Mucosa of rectum (tissue), 2 donors: Measurements from ENCODE around the gene SLC35B1.
A peak's percentile ranks its signal among the peaks of the same experiment; 100 is the strongest.

Experiments
- H3K27ac ChIP-seq, 2 donors: one replicate each; pipeline ENCODE4 v1.7.0; 2013; ENCODE audit warnings: inconsistent platforms in 2 of 2, low read depth in 2 of 2, low read length in 2 of 2
- H3K27me3 ChIP-seq, 2 donors: one replicate each; pipeline ENCODE4 v1.7.0; 2013; ENCODE audit warnings: low read length in 2 of 2; ENCODE audit not compliant: control insufficient read depth in 2 of 2, insufficient read depth in 2 of 2
- H3K36me3 ChIP-seq, 2 donors: one replicate each; pipeline ENCODE4 v1.7.0; 2013; ENCODE audit warnings: low read length in 2 of 2; ENCODE audit not compliant: control insufficient read depth in 2 of 2, insufficient read depth in 2 of 2
- H3K4me1 ChIP-seq, 2 donors: one replicate each; pipeline ENCODE4 v1.7.0; 2013; ENCODE audit warnings: low read length in 2 of 2, mild to moderate bottlenecking in 1 of 2; ENCODE audit not compliant: control insufficient read depth in 2 of 2, insufficient read depth in 2 of 2
- H3K4me3 ChIP-seq, 2 donors: one replicate each; pipeline ENCODE4 v1.7.0; 2013; ENCODE audit warnings: low read length in 2 of 2
- H3K9ac ChIP-seq, 2 donors: one replicate each; pipeline ENCODE4 v1.7.0; 2013; ENCODE audit warnings: low read length in 2 of 2, low read depth in 1 of 2, mild to moderate bottlenecking in 1 of 2
- H3K9me3 ChIP-seq, 2 donors: one replicate each; pipeline ENCODE4 v1.7.0; 2013; ENCODE audit warnings: low read length in 2 of 2; ENCODE audit not compliant: control insufficient read depth in 2 of 2
- donor health status: healthy.
- donor health status: Normal muscosa, but diverticular disease.

SLC35B1 gene

GRCh38 chr17:49707608-49708514 lies at the start of gene SLC35B1:
Gene SLC35B1, minus strand, starts transcription at chr17:49707964. Its CDS starts 131 bp downstream, at chr17:49707833.
- Histone ChIP-seq H3K4me1 (peaks cover 10 to 13% of the 10 kb centered on the region in 2 donors), H3K27me3 (no peaks in the 10 kb centered on the region), H3K9me3 (no peaks in the 10 kb centered on the region), H3K27ac (peak within 1 kb of the TSS; percentile 92 to 97), H3K36me3 (peaks cover 29 to 36% of the 10 kb centered on the region in 2 donors), H3K4me3 (peak within 1 kb of the TSS; percentile 88 to 95), H3K9ac (peak within 1 kb of the TSS; percentile 91 to 94)

DNA sequence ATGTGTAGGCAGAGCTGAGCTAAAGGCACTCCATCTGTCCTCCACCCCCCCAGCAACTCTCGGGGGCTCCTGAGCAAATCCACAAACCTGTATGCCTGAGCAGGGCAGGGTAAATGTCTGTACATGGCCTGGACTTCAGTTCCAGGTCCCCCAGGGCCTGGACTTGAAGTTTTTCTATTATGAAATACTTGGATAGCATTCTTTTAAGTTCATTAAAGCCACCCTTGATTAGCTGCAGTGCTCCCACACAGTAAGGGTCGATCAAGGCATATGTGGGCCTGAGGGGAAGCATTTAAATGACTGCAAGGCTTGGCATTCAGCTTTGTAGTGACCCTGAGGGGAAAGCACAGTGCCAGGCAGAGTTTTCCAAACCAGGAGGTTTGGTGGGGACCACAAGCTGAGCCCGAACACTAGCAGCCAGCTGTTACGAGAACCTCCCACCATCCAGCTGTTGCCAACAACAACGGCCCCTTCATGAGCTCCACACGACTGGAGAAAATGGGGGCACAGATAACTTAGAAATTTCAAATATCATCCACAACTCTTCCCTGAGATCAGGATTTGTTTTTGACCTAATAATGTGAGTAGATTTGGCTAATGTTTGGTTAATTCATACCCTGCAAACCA lies 49.5 kb upstream of the SLC35B1 start:
- Histone ChIP-seq H3K27ac (no peak overlapping the region), H3K36me3 (no peaks in the 10 kb centered on the region), H3K27me3 (no peaks in the 10 kb centered on the region), H3K4me3 (no peak overlapping the region), H3K9ac (no peak overlapping the region), H3K9me3 (no peaks in the 10 kb centered on the region), H3K4me1 (peaks cover 2% of the 10 kb centered on the region in 2 donors)

DNA sequence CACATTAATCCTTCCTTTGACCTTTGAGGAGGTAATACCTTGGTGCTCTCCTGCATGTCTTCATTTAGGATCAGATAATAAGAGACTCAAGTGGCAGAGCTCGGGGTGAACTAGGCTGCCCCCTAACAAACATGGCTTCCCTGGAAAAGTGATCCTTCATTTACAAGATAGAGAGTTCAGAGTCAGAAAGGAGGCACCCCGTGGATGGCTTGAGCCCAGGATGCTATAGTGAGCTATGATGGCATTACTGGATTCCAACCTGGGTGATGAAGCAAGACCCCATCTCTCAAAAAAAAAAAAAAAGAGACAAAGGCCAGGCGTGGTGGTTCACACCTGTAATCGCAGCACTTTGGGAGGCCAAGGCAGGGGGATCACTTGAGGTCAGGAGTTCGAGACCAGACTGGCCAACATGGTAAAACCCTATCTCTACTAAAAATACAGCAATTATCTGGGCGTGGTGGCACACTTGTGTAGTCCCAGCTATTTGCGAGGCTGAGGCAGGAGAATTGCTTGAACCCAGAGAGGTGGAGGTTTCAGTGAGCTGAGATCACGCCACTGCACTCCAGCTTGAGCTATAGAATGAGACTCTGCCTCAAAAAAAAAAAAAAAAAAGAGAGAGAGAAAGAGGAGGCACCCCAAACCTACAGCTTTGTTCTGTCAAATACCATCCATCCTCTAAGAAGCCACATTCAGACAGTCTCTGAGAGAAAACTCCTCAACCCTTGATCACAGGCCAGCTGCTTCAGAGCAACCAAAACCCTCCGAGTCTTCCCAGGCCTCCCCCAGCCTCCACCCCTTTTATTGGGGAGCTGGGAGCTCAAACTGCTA lies 48.8 kb upstream of the SLC35B1 start:
- H3K4me1 ChIP-seq, result peaks cover 0 to 2% of the 10 kb centered on the region in 2 donors
- no peak overlapping the region for H3K9ac ChIP-seq
- no peaks in the 10 kb centered on the region for H3K36me3 ChIP-seq
- no peak overlapping the region for H3K4me3 ChIP-seq
- no peaks in the 10 kb centered on the region for H3K9me3 ChIP-seq
- H3K27me3 ChIP-seq, result no peaks in the 10 kb centered on the region
- H3K27ac ChIP-seq, result no peak overlapping the region

GRCh38 chr17:49755663-49756283 lies 48.0 kb upstream of the SLC35B1 start:
- Histone ChIP-seq H3K36me3 (no peaks in the 10 kb centered on the region), H3K27ac (no peak overlapping the region), H3K4me1 (peaks cover 0 to 2% of the 10 kb centered on the region in 2 donors), H3K9ac (no peak overlapping the region), H3K27me3 (no peaks in the 10 kb centered on the region), H3K9me3 (no peaks in the 10 kb centered on the region), H3K4me3 (no peak overlapping the region)

DNA sequence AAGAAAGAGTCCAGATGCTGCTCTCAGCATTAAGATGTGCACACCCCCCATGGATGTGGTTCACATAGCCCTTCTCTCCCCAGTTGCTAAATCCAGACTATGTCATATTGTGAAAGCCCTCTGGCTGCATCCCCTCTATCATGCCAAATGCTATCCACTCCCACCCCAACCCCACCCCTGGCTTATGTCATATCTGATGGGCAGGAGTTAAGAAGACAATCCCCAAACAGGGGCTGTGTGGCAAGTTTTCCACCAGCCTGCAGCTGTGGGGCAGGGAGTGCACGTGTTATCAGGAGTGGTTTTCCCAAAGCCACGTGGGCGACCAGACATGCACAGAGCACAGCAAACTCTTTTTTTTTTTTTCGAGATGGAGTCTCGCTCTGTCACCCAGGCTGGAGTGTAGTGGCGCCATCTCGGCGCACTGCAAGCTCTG lies 46.2 kb upstream of the SLC35B1 start:
- Histone ChIP-seq H3K27ac (no peak overlapping the region), H3K4me3 (no peak overlapping the region), H3K9me3 (no peaks in the 10 kb centered on the region), H3K36me3 (no peaks in the 10 kb centered on the region), H3K4me1 (peaks cover 2% of the 10 kb centered on the region in 2 donors), H3K9ac (no peak overlapping the region), H3K27me3 (no peaks in the 10 kb centered on the region)

GRCh38 chr17:49752508-49752907 lies 44.7 kb upstream of the SLC35B1 start:
- Histone ChIP-seq H3K4me1 (peaks cover 2 to 4% of the 10 kb centered on the region in 2 donors), H3K36me3 (no peaks in the 10 kb centered on the region), H3K4me3 (no peak overlapping the region), H3K9ac (no peak overlapping the region), H3K27ac (no peak overlapping the region), H3K9me3 (no peaks in the 10 kb centered on the region), H3K27me3 (no peaks in the 10 kb centered on the region)

- no peak overlapping the region for H3K4me3 ChIP-seq
- no peaks in the 10 kb centered on the region for H3K9me3 ChIP-seq
- H3K27me3 ChIP-seq, result no peaks in the 10 kb centered on the region
- H3K36me3 ChIP-seq, result no peaks in the 10 kb centered on the region
- H3K9ac ChIP-seq, result no peak overlapping the region
- H3K27ac ChIP-seq, result peak overlapping the region in 1 of 2 donors; percentile 1
- H3K4me1 ChIP-seq, result peaks cover 2 to 6% of the 10 kb centered on the region in 2 donors
Measured at GRCh38 chr17:49749730-49750129, 42.0 kb upstream of the SLC35B1 start.

- no peaks in the 10 kb centered on the region for H3K27me3 ChIP-seq
- no peak overlapping the region for H3K4me3 ChIP-seq
- no peaks in the 10 kb centered on the region for H3K9me3 ChIP-seq
- H3K4me1 ChIP-seq, result peaks cover 2 to 6% of the 10 kb centered on the region in 2 donors
- H3K36me3 ChIP-seq, result no peaks in the 10 kb centered on the region
- peak overlapping the region; percentile 60 to 80 for H3K27ac ChIP-seq
- H3K9ac ChIP-seq, result no peak overlapping the region
Measured at GRCh38 chr17:49748791-49749190, 41.0 kb upstream of the SLC35B1 start.

- no peak overlapping the region for H3K4me3 ChIP-seq
- no peaks in the 10 kb centered on the region for H3K36me3 ChIP-seq
- no peaks in the 10 kb centered on the region for H3K9me3 ChIP-seq
- no peak overlapping the region for H3K9ac ChIP-seq
- no peaks in the 10 kb centered on the region for H3K27me3 ChIP-seq
- H3K4me1 ChIP-seq, result peaks cover 2 to 6% of the 10 kb centered on the region in 2 donors
- peak overlapping the region; percentile 60 to 80 for H3K27ac ChIP-seq
Measured at GRCh38 chr17:49748223-49748622, 40.5 kb upstream of the SLC35B1 start.
